ENCODE measurements around the gene QRFP. TPM values are rescaled to one million over a fixed set of nuclear protein-coding genes. Genes with fewer than 3 reads are reported as not detected.

QRFP gene
- total RNA-seq, 4 donors from 2014 or later: not detected

DNA sequence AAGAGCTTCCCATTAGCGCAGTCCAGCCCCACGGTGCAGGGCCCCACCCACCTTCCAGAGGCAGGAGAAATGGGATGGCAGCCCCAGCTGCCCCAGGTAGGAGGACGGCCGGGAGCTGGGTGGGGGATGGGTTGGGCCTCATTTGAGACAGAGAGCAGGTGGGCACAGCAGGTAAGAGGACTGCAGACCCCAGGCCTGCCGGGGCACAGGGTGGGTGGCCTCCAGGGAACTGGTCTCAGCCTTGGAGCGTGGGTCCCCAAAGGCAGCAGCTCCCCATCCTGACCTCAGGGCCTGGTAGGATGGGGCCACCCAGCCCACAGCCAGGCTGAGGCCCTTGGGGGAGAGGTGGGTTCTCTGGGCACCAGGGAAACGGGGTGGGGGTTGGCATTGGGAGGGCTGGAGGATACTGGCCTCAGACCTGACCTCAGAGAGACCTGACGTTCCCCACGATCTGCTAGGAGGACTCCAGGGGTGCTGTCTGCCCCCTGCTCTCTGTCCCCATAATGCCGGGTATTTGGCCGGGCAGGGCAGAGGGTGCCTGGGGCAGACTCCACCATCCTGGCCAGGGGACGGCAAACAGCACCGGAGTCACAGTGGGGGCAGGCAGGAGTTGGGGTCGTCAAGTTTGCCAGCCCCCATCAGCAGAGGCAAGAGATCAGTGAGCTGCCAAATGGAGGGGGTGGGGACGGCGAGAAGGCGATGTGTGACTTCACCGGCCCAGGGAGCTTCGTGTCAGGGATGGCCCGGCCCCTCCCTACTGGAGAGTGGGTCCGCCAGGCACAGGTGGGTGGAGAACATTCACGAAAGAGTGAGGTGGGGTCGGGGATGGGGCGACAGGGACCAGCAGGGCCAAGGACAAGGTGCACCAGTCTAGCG, 6.8 kb upstream of the QRFP start:
- intact Hi-C loops (cut with DNase I): no loop called here
- peaks cover 0 to 72% (median 9%) of the 10 kb centered on the region in 4 donors for H3K27me3 ChIP-seq
- 70% methylated on average over 19 of the region's 25 CpGs for WGBS
- TF ChIP-seq, protein P1, sequence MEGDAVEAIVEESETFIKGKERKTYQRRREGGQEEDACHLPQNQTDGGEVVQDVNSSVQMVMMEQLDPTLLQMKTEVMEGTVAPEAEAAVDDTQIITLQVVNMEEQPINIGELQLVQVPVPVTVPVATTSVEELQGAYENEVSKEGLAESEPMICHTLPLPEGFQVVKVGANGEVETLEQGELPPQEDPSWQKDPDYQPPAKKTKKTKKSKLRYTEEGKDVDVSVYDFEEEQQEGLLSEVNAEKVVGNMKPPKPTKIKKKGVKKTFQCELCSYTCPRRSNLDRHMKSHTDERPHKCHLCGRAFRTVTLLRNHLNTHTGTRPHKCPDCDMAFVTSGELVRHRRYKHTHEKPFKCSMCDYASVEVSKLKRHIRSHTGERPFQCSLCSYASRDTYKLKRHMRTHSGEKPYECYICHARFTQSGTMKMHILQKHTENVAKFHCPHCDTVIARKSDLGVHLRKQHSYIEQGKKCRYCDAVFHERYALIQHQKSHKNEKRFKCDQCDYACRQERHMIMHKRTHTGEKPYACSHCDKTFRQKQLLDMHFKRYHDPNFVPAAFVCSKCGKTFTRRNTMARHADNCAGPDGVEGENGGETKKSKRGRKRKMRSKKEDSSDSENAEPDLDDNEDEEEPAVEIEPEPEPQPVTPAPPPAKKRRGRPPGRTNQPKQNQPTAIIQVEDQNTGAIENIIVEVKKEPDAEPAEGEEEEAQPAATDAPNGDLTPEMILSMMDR (IDR thresholded peaks at IDR 0.05): no peak
- TF ChIP-seq EP300 (IDR thresholded peaks at IDR 0.05) (no peak), POLR2AphosphoS5 (IDR thresholded peaks at IDR 0.05) (no peak), POLR2A (IDR thresholded peaks at IDR 0.05; ENCODE audit: low read depth) (no peak)
- no peak for DNase-seq (ENCODE audit: extremely low spot score)
- H3K9me3 ChIP-seq: no peaks in the 10 kb centered on the region
- peaks cover 0 to 8% (median 0%) of the 10 kb centered on the region in 4 donors for H3K4me1 ChIP-seq
- H3K36me3 ChIP-seq: no peaks in the 10 kb centered on the region
- no peak overlapping the region for H3K4me3 ChIP-seq
- no peak overlapping the region for H3K27ac ChIP-seq (replicated peaks in 1 of 4)

DNA sequence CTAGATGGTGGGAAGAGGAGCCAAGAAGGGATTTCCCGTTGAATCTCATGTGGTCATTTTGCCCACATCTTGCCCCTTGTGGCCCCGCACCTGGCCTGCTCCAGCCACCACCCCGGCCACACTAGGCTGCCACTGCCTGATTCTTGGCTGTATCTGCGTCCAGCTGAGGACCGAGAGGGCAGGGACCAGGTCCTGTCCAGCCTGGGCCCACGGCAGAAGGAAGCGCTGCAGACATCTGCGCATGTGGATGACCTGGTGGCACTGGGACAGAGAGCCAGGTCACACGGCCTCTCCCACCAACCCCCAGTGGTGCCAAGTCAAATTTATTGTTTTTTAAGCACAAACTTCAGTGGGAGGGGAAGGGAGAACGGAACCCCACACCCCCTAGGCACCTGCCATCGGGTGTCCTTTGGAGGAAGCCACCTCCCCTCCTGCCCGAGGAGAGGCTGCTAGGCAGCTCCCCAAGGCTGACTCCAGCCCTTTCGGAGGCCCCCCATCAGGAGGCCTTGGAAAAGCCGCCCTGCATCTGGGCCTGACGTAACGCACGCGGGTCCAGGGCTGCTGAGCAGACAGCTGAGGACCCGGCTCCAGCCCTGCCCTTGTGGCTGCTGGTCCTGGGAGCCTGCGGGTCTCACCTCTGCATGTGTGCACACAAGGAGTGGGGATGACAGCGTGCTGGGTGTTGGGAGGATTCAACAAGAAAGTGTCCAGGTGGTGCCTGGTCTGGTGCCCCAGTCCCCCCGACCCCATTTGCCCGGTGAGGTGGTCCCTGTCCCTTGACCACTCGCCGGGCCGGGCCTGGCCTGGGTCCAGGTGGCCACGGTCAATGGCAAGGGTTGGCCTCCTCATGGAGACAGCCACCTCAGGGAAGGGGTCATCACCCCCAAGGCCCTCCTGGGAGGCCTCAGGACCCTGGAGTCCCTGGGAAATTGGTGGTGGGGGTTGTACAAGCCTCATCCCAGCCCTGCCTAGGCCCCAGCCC, 5.9 kb upstream of the QRFP start:
- H3K4me1 ChIP-seq: peaks cover 0 to 8% (median 0%) of the 10 kb centered on the region in 4 donors
- H3K27me3 ChIP-seq: peaks cover 0 to 81% (median 11%) of the 10 kb centered on the region in 4 donors
- TF ChIP-seq EP300 (IDR thresholded peaks at IDR 0.05) (no peak), POLR2AphosphoS5 (IDR thresholded peaks at IDR 0.05) (no peak), POLR2A (IDR thresholded peaks at IDR 0.05; ENCODE audit: low read depth) (no peak)
- TF ChIP-seq, protein P1 (IDR thresholded peaks at IDR 0.05): no peak
- no peak for DNase-seq (ENCODE audit: extremely low spot score)
- 72% methylated on average over 9 of the region's 27 CpGs for WGBS
- intact Hi-C loops (cut with DNase I): no loop called here
- no peaks in the 10 kb centered on the region for H3K9me3 ChIP-seq
- no peak overlapping the region for H3K27ac ChIP-seq (replicated peaks in 1 of 4)
- H3K4me3 ChIP-seq: no peak overlapping the region
- H3K36me3 ChIP-seq: no peaks in the 10 kb centered on the region

DNA sequence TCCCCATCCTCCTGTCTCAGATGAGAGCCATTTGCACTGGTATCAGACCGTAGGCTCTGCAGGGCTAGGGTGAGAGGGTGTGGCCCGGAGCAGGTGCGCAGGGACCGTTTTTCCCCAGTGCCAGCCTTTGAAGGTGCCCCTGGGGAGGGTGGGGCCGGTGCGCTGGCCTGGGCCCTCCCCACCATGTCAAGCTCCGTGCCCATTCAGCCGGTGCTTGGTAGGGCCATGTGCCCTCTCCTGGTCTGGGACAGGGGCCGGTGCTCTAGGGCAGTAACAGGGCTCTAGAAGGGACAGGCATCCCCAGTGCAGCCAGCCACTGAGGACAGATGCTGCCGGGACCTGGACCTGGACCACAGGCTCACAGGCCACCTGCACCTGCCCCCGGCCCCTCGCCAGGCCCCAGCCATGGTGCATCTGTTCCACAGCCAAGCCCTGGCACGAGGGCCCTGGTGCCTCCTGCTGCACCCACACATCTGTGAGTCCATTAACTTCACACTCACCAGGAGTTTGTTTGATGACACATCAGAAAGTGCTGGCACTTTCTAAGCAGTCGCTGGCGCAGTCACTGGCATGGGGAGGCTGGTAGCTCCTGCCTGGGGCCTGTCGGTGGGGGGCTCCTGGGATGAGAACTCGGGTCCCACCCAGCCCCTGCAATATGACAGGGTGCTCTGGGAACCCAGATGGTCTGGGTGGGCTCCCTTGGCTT, 5.0 kb upstream of the QRFP start:
- no peak overlapping the region for H3K27ac ChIP-seq (replicated peaks in 1 of 4)
- 78% methylated on average over 8 of the region's 17 CpGs for WGBS
- no peaks in the 10 kb centered on the region for H3K9me3 ChIP-seq
- intact Hi-C loops (cut with DNase I): no loop called here
- TF ChIP-seq POLR2AphosphoS5 (IDR thresholded peaks at IDR 0.05): no peak
- TF ChIP-seq, protein P1 (IDR thresholded peaks at IDR 0.05): no peak
- TF ChIP-seq EP300 (IDR thresholded peaks at IDR 0.05): no peak
- no peak for TF ChIP-seq POLR2A (IDR thresholded peaks at IDR 0.05; ENCODE audit: low read depth)
- no peaks in the 10 kb centered on the region for H3K36me3 ChIP-seq
- no peak for DNase-seq (ENCODE audit: extremely low spot score)
- peaks cover 0 to 81% (median 11%) of the 10 kb centered on the region in 4 donors for H3K27me3 ChIP-seq
- H3K4me1 ChIP-seq: peaks cover 0 to 8% (median 0%) of the 10 kb centered on the region in 4 donors
- H3K4me3 ChIP-seq: no peak overlapping the region

DNA sequence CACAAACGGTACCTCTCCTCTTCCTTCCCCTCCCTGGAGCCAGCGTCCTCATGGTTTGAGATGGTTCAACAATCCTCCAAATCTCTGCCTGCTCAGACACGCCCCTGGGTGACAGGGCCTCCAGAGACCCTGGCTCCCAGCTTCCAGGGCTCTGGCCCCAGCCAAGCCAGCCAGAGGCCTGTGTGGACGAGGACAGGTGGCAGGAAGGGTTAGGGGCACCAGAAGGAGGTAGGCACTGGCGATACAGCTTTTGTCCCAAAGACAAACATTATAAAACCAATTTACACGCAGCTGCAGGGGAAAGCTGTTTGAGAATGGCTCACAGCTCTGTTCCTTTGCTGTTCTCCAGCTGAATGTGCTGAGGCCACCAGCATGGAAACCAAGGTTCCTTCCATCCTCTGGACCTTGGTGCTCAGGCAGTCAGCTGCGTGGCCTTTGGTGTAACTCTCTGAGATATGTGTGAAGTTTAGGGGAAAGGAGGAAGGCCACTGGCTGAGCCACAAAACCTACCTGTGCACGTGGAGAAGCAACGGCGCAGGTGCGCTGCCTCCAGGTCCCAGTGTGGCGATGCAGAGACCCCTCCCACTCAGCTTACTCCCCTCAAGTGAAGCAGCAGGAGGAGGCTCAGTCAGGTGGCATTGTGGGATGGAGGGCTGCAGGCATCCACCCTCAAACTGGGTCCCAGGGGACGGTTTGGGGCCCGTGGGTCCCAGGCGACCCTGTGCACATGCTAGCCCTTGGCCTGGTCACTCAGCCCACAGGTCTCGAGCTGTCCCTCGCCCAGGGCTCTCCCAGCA, 4.3 kb upstream of the QRFP start:
- Histone ChIP-seq H3K9me3 (no peaks in the 10 kb centered on the region), H3K27ac (replicated peaks in 1 of 4) (no peak overlapping the region), H3K36me3 (no peaks in the 10 kb centered on the region), H3K27me3 (peaks cover 0 to 74% (median 11%) of the 10 kb centered on the region in 4 donors), H3K4me3 (no peak overlapping the region), H3K4me1 (peaks cover 0 to 13% (median 4%) of the 10 kb centered on the region in 4 donors)
- TF ChIP-seq EP300 (IDR thresholded peaks at IDR 0.05): no peak
- TF ChIP-seq, protein P1 (IDR thresholded peaks at IDR 0.05): no peak
- TF ChIP-seq POLR2AphosphoS5 (IDR thresholded peaks at IDR 0.05): no peak
- TF ChIP-seq POLR2A (IDR thresholded peaks at IDR 0.05; ENCODE audit: low read depth): no peak
- intact Hi-C loops (cut with DNase I): no loop called here
- DNase-seq (ENCODE audit: extremely low spot score): no peak
- 73% methylated on average over 10 of the region's 17 CpGs for WGBS

Measured in esophagus muscularis mucosa (tissue), 4 donors.